ENCODE measurements around the gene LRRC75A.

Gene LRRC75A

DNA sequence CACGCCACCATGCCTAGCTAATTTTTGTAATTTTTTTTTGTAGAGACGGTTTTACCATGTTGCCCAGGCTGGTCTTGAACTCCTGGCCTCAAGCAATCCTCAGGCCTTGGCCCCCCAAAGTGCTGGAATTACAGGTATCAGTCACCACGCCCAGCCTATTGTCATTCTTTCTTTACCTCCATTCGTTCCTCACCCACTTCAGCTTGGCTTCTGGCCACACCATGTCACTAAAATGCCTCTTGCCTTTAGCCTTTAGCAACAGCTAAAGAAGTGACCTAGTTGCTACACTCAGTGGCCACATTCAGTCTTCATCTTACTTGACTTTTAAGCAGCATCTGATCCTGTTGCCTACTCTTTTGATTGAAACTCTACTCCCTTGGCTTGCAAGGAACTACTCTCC is 3.6 kb upstream of the LRRC75A start:
- no peak for TF ChIP-seq TAF1 (IDR thresholded peaks at IDR 0.05; ENCODE audit: borderline replicate concordance, insufficient read depth, low read length)
- no peak for TF ChIP-seq POLR2AphosphoS5 (IDR thresholded peaks at IDR 0.05; ENCODE audit: low read depth, low read length)
- TF ChIP-seq, protein P1, sequence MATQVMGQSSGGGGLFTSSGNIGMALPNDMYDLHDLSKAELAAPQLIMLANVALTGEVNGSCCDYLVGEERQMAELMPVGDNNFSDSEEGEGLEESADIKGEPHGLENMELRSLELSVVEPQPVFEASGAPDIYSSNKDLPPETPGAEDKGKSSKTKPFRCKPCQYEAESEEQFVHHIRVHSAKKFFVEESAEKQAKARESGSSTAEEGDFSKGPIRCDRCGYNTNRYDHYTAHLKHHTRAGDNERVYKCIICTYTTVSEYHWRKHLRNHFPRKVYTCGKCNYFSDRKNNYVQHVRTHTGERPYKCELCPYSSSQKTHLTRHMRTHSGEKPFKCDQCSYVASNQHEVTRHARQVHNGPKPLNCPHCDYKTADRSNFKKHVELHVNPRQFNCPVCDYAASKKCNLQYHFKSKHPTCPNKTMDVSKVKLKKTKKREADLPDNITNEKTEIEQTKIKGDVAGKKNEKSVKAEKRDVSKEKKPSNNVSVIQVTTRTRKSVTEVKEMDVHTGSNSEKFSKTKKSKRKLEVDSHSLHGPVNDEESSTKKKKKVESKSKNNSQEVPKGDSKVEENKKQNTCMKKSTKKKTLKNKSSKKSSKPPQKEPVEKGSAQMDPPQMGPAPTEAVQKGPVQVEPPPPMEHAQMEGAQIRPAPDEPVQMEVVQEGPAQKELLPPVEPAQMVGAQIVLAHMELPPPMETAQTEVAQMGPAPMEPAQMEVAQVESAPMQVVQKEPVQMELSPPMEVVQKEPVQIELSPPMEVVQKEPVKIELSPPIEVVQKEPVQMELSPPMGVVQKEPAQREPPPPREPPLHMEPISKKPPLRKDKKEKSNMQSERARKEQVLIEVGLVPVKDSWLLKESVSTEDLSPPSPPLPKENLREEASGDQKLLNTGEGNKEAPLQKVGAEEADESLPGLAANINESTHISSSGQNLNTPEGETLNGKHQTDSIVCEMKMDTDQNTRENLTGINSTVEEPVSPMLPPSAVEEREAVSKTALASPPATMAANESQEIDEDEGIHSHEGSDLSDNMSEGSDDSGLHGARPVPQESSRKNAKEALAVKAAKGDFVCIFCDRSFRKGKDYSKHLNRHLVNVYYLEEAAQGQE (IDR thresholded peaks at IDR 0.05; ENCODE audit: insufficient read depth in 1 of 2, low read depth in 2 of 2, low read length in 2 of 2): no peak

DNA sequence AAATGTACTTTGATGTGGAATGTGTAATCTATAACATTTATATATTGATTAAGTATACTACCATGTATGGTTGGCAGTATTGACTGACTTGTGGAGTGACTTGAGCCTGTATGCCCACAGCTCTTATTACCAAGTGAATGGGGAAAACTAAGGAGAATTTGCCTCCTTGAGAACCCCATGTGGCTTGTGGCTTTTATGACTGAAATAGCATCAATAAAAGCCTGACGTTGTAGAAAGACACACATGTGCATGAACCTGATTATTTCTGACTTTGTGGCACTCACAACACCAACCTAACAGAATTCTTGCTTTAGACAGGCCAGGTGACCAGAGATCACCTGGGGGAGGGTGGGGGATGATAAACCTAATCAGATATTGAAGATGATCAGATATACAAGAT is 2.1 kb upstream of the LRRC75A start:
- TF ChIP-seq FOXP2 (optimal IDR thresholded peaks at IDR 0.05; ENCODE audit: borderline replicate concordance, extremely low read depth, extremely low read length, insufficient read depth): no peak
- no peak for TF ChIP-seq SIN3A (IDR thresholded peaks at IDR 0.05; ENCODE audit: borderline replicate concordance, insufficient read depth, low read length)
- TF ChIP-seq, protein P1 (IDR thresholded peaks at IDR 0.05; ENCODE audit: insufficient read depth in 1 of 2, low read depth in 2 of 2, low read length in 2 of 2): no peak
- no peak for TF ChIP-seq POLR2AphosphoS5 (IDR thresholded peaks at IDR 0.05; ENCODE audit: low read depth, low read length)
- TF ChIP-seq TAF1 (IDR thresholded peaks at IDR 0.05; ENCODE audit: borderline replicate concordance, insufficient read depth, low read length): no peak

DNA sequence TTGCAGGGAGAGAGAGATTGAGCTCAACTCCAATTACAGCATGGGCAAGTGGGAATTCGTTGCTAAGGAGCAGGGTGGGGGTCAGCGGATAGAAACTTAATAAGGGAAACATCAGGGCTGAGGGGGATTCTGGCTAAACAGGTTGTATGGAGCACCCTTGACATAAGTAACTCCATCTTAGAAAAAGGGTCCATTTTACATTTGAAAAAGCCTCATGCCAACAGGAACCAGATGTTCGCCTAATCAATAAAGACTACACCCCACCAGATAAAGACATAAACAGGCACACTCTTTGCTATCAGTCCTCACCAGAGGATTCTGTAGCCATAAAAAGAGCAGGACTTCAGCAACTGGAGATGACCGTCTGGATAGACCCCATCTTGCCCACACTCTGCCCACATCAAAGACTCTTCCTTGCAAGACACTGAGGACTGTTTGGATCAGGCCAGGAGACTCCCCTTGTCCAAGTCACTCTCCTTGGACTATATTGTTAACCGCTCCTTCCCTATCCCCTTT is 1.6 kb upstream of the LRRC75A start:
- TF ChIP-seq, protein P1 (IDR thresholded peaks at IDR 0.05; ENCODE audit: insufficient read depth in 1 of 2, low read depth in 2 of 2, low read length in 2 of 2): no peak
- TF ChIP-seq SIN3A (IDR thresholded peaks at IDR 0.05; ENCODE audit: borderline replicate concordance, insufficient read depth, low read length) (no peak), FOXP2 (optimal IDR thresholded peaks at IDR 0.05; ENCODE audit: borderline replicate concordance, extremely low read depth, extremely low read length, insufficient read depth) (no peak), TAF1 (IDR thresholded peaks at IDR 0.05; ENCODE audit: borderline replicate concordance, insufficient read depth, low read length) (no peak), POLR2AphosphoS5 (IDR thresholded peaks at IDR 0.05; ENCODE audit: low read depth, low read length) (no peak)

DNA sequence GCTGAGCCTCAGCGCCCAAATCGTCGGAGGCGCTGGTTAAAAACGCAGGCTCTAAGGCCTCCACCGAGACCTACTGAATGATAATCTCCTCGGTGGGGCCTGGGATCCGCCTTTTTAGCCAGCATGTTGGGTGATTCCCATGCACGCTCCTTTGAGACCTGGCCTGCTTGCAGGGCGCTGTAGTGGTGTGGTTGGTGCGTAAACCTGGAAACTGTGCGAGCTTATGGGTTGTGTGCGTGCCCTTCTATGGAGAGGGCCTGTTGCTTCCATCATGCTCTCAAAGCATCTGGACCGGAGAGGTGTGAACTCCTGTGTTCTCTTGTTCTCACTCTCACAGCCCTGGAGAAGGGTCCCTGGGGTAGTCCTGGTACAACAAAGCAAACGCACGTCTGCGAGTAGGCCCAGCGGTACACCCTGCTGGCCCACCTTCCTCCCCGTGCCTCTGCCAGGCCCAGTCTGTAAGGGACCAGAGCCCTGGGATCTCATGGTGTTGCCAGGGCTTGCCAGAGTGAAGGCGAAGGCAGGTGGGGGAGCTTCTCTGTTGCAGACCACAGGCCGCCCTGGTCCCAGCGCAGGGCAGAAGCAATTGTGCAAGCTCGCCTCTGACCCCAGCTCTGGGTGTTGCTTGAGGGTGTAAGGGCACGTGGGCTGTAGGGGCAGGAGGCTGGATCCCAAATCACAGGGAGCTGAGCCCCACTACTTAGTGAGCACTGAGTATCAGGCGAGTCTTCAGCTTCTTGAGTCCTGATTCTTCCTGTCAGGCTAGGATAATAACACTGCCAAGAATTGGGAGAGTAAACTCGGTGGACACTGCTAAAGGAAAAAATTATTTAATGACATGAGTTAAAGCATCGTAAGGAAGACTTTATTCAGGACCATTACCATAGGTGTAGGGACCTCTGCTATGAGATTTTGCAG is 879 bp upstream of the LRRC75A start:
- TF ChIP-seq TAF1 (IDR thresholded peaks at IDR 0.05; ENCODE audit: borderline replicate concordance, insufficient read depth, low read length) (no peak), SIN3A (IDR thresholded peaks at IDR 0.05; ENCODE audit: borderline replicate concordance, insufficient read depth, low read length) (no peak), POLR2AphosphoS5 (IDR thresholded peaks at IDR 0.05; ENCODE audit: low read depth, low read length) (no peak), FOXP2 (optimal IDR thresholded peaks at IDR 0.05; ENCODE audit: borderline replicate concordance, extremely low read depth, extremely low read length, insufficient read depth) (no peak)
- TF ChIP-seq, protein P1 (IDR thresholded peaks at IDR 0.05; ENCODE audit: insufficient read depth in 1 of 2, low read depth in 2 of 2, low read length in 2 of 2): no peak
